ENCODE data around the gene MYO1B.

Gene MYO1B

DNA sequence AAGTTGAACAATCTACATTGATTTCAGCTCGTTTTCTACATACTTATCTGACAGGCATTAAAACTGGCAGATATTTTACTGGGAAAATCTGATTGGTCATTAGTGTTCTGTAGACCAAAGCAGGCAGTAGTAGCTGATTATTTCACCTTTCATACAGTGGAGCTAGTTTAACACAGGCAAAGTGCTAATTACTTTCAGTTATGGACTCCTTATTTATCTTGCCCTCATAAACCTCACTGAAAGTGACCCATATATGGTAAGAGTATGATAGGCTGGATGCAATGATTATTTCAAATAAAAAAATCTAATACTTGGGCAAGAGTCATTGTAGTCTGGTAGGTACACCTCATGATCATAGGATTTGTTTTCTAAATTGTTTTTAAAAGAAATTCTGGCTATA, 129.7 kb downstream of the MYO1B start:
- DNase-seq (ENCODE audit: low spot score): no peak
- TF ChIP-seq, protein P1, sequence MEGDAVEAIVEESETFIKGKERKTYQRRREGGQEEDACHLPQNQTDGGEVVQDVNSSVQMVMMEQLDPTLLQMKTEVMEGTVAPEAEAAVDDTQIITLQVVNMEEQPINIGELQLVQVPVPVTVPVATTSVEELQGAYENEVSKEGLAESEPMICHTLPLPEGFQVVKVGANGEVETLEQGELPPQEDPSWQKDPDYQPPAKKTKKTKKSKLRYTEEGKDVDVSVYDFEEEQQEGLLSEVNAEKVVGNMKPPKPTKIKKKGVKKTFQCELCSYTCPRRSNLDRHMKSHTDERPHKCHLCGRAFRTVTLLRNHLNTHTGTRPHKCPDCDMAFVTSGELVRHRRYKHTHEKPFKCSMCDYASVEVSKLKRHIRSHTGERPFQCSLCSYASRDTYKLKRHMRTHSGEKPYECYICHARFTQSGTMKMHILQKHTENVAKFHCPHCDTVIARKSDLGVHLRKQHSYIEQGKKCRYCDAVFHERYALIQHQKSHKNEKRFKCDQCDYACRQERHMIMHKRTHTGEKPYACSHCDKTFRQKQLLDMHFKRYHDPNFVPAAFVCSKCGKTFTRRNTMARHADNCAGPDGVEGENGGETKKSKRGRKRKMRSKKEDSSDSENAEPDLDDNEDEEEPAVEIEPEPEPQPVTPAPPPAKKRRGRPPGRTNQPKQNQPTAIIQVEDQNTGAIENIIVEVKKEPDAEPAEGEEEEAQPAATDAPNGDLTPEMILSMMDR (IDR thresholded peaks at IDR 0.05; ENCODE audit: extremely low read depth, insufficient read depth, missing control alignments): no peak
- in situ Hi-C loops (cut with MboI; ENCODE audit: low pct_unique_long_range_greater_than_20kb, low sequenced_read_pairs, unreplicated experiment): no loop called here

DNA sequence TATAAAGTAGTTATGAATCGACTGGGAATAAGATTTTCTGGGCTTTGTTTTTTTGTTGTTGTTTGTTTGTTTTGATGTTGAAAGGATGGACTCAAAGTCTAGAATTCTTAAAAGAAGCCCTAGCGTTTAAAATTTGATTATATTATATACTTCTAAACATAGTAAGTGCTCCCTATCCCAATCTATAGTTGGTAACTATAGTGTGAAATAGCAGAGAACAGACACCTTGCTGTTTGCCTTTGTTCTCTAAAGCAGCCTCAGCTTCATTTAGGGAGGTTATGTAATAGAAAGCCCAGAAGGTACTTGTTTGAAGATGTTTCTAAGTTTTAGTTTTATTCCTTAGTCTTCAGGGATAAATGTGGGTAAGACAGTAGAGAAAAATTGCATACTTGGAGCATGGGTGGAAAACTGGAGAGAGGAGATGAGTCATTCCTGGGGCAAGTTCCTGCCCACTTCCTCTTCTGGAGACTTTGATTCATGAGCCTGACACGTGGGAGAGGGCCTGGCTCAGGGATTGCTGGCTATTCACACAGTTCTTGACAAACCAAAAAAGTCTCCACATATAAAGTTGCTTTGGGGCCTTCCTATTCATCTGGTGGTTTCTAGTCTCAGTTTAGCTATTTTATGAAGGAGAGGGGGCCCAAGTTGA, 131.9 kb downstream of the MYO1B start:
- in situ Hi-C loops (cut with MboI; ENCODE audit: low pct_unique_long_range_greater_than_20kb, low sequenced_read_pairs, unreplicated experiment): no loop called here
- TF ChIP-seq, protein P1 (IDR thresholded peaks at IDR 0.05; ENCODE audit: extremely low read depth, insufficient read depth, missing control alignments): no peak
- no peak for DNase-seq (ENCODE audit: low spot score)

DNA sequence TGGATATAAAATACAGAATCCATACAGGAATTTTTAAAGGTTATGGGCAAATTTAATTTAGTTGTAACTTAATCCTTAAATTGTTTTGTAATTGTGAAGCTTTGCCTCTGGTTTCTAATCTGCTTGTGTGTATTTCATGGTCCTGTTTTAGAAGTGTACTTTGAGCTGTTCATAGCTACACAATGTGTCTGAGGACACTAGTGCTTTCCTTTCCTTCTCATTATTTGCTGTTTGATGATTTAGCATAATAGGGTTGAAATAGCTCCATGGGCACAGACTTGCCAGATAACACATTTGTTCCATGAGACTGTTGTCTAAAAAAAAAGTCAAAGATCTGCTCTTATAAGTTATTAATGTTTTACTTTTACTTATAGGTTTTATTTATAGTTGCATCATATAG, 134.2 kb downstream of the MYO1B start:
- TF ChIP-seq, protein P1 (IDR thresholded peaks at IDR 0.05; ENCODE audit: extremely low read depth, insufficient read depth, missing control alignments): no peak
- no peak for DNase-seq (ENCODE audit: low spot score)
- in situ Hi-C loops (cut with MboI; ENCODE audit: low pct_unique_long_range_greater_than_20kb, low sequenced_read_pairs, unreplicated experiment): no loop called here

DNA sequence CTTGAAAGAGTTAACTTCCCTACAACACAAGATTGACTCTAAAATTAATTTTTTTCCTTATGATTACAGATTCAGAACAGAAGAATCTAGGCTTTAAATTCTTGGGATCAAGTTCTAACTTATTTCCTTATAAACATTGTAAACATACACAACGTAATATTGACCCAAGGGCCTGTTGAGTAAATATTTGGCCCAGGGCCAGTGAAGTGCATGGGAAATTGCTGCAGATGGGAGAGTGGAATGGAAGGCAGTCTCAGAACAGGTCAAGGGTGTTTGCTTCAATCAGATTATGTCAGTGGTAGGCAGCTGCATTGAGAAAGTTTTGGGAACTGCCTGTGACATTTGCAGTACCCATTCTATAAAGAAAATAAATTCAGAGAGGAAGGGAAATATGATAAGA, 137.6 kb downstream of the MYO1B start:
- in situ Hi-C loops (cut with MboI; ENCODE audit: low pct_unique_long_range_greater_than_20kb, low sequenced_read_pairs, unreplicated experiment): no loop called here
- TF ChIP-seq, protein P1 (IDR thresholded peaks at IDR 0.05; ENCODE audit: extremely low read depth, insufficient read depth, missing control alignments): no peak
- no peak for DNase-seq (ENCODE audit: low spot score)

DNA sequence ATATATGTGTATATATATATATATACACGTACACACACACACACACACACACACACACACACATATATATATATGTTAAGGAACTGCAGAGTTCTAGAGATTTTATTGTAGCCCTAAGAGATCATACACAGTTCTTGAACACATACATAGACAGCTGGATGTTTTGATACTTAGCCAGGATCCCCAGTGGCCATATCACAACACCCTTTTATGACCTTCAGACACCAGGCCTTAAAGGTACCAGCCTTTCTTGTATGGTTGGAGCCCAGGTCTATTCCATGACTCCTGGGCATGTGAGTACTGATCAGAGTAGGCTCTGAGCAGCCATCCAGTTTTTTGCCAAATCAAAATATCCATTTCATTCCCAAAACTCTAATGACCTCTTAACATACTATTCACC, 138.3 kb downstream of the MYO1B start:
- TF ChIP-seq, protein P1 (IDR thresholded peaks at IDR 0.05; ENCODE audit: extremely low read depth, insufficient read depth, missing control alignments): no peak
- in situ Hi-C loops (cut with MboI; ENCODE audit: low pct_unique_long_range_greater_than_20kb, low sequenced_read_pairs, unreplicated experiment): no loop called here

DNA sequence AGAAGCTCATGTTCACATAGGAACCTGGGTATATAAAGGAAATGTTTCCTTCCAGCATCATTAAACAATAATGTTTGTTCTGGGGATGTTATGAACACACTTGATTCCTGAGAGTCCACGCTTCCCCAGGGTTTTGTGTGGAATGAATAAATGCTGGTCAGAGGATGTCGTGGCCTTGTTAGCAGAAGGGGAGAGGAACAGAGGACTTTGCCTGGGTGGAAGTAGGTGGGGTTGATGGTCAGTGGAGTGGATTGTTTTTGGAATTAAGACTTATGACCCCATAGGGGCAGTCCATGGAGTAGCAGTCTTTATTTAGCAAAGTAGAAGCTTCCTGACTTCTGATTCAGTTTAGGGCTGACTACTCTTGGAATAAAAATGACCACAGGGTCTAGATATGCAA, 139.6 kb downstream of the MYO1B start:
- TF ChIP-seq, protein P1 (IDR thresholded peaks at IDR 0.05; ENCODE audit: extremely low read depth, insufficient read depth, missing control alignments): no peak
- in situ Hi-C loops (cut with MboI; ENCODE audit: low pct_unique_long_range_greater_than_20kb, low sequenced_read_pairs, unreplicated experiment): no loop called here
- no peak for DNase-seq (ENCODE audit: low spot score)

More for the DNA sequence above, 138.3 kb downstream of the MYO1B start:
- DNase-seq (ENCODE audit: low spot score): no peak
